Stimulated activated CD8-positive, alpha-beta memory T cell treated with anti-CD3 and anti-CD28 coated beads, Interleukin-7, amount 100 ng/mL, for 4 hours (primary cell): Measurements from ENCODE around the gene AIG1.

Source experiments
- DNase-seq, 2 donors: peaks; one replicate each; pipeline ENCODE4 v3.0.0-alpha.2; 2020; ENCODE audit warnings: low read depth in 2 of 2

Gene AIG1

GRCh38 chr6:143093290-143093689 is 32.6 kb downstream of the AIG1 start:
- DNase-seq, result no peak

- no peak for DNase-seq
Measured at GRCh38 chr6:143096403-143096802, 35.7 kb downstream of the AIG1 start.

- DNase-seq, result no peak
Measured at GRCh38 chr6:143097224-143097795, 36.6 kb downstream of the AIG1 start.

GRCh38 chr6:143098054-143098671 is 37.5 kb downstream of the AIG1 start:
- DNase-seq, result no peak

- no peak for DNase-seq
Measured at GRCh38 chr6:143099647-143100046, 39.0 kb downstream of the AIG1 start.

- no peak for DNase-seq
Measured at GRCh38 chr6:143100429-143100828, 39.7 kb downstream of the AIG1 start.

GRCh38 chr6:143103916-143104315 is 43.2 kb downstream of the AIG1 start:
- DNase-seq, result no peak

- DNase-seq, result no peak
Measured at GRCh38 chr6:143107440-143107839, 46.8 kb downstream of the AIG1 start.

GRCh38 chr6:143107911-143108761 is 47.4 kb downstream of the AIG1 start:
- DNase-seq, result no peak

GRCh38 chr6:143109196-143109595 is 48.5 kb downstream of the AIG1 start:
- DNase-seq, result no peak

GRCh38 chr6:143110572-143110971 is 49.9 kb downstream of the AIG1 start:
- DNase-seq, result no peak

- no peak for DNase-seq
Measured at GRCh38 chr6:143110996-143111395, 50.3 kb downstream of the AIG1 start.

GRCh38 chr6:143111443-143111842 is 50.8 kb downstream of the AIG1 start:
- DNase-seq, result no peak

- DNase-seq, result no peak
Measured at GRCh38 chr6:143112084-143112768, 51.5 kb downstream of the AIG1 start.

GRCh38 chr6:143112837-143113236 is 52.1 kb downstream of the AIG1 start:
- no peak for DNase-seq

- no peak for DNase-seq
Measured at GRCh38 chr6:143115728-143116127, 55.0 kb downstream of the AIG1 start.

GRCh38 chr6:143117108-143117507 is 56.4 kb downstream of the AIG1 start:
- DNase-seq, result no peak

- no peak for DNase-seq
Measured at GRCh38 chr6:143119260-143119659, 58.6 kb downstream of the AIG1 start.

GRCh38 chr6:143123081-143123480 is 62.4 kb downstream of the AIG1 start:
- DNase-seq, result no peak

GRCh38 chr6:143123941-143124340 is 63.3 kb downstream of the AIG1 start:
- no peak for DNase-seq

- DNase-seq, result no peak
Measured at GRCh38 chr6:143125455-143125854, 64.8 kb downstream of the AIG1 start.

- DNase-seq, result no peak
Measured at GRCh38 chr6:143125864-143126573, 65.3 kb downstream of the AIG1 start.
